ENCODE data around the gene IQSEC1. TPM values are rescaled to one million over a fixed set of nuclear protein-coding genes. Genes with fewer than 3 reads are reported as not detected.

The IQSEC1 gene
- 10 to 100 TPM; 24.0 to 43.0 (median 31.8) TPM for total RNA-seq

DNA sequence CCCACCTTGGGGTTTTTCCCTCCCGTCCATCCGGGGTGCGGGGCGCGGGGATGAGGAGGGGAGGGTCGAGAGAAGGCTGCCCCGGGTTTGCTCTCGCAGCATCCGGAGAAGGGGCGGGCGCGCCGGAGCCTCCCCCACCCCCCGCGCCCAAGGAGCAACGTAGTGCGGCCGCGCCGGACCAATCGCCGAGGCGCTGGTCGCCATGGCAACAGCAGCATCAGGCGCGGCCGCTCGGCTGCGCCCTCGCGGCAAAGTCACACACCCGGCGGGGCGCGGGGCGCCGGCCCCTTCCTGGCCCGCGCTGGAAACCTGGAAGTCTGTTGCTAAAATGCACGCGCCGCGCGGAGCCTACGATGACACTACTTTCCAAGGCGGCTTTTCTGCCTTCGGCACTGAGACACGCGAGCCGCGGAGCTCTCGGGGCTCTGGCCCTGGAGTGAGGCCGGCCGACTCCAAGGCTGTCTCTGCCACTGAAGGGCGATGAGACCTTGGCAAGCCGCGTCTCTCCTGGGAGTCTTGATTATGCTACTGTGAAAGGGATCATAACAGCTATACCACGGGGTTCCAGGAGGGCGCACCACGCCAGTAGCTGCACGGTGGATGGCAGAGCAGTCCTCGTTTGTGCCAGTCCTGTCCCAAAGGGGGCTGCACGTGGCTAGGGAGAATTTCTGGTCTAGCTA, at the start of gene IQSEC1:
TSS of gene IQSEC1 (minus strand) at position 104 of the 680 bp plus-strand sequence. CDS start 415 bp downstream, outside the sequence.
- Histone ChIP-seq H3K27me3 (peaks cover 44% of the 10 kb centered on the region), H3K4me3 (peak within 1 kb of the TSS in 1 of 4 donors; percentile 9), H3K27ac (peak within 1 kb of the TSS in 1 of 4 donors; percentile 10)

DNA sequence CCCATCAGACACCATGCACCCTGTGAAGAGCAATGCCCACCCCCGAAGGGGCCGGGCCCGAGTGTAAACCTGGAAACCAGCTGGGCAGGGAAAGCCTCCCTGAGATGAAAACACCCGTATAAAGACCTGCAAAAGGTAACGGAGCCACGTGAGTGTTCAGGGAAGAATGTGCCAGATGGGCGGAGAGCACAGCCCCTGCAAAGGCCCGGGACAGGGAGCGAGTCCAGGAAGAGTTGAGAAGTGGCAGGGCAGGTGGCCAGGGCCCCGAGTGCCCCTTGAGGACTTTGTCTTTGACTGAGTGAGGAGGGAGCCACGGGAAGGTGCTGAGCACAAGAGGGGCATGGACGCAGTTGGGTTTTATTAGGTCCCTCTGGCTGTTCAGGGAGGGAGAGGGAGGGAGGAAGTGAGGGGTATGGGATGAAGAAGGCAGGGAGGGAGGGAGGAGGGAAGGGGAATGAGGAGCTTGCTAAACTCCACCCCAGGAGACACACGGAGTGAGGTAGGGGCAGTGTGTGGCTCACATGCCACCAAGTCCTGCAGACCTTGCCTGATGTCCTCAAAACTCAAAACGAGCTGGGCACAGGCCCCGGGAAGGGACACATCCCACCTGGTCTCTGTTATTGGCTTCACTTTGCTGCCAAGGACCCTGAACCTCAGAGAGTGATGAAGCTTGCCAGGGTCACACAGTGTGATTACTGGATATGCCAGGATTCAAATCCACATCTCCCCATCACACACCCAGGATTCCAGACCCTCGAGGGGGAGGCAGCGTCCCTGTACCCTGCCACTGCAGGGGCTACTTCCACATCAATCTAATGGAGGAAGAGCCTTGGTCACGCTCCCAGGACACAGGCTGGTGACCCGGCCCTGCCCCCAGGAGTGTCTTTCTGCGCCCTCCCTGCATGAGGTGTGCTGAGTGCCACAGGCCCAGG, 49.1 kb upstream of the IQSEC1 start:
- Histone ChIP-seq H3K4me1 (no peaks in the 10 kb centered on the region), H3K4me3 (no peak overlapping the region), H3K27ac (no peak overlapping the region), H3K36me3 (no peaks in the 10 kb centered on the region), H3K9me3 (no peaks in the 10 kb centered on the region), H3K27me3 (no peaks in the 10 kb centered on the region)
- no peak for DNase-seq
- no peak for TF ChIP-seq POLR2A (IDR thresholded peaks at IDR 0.05)
- TF ChIP-seq, protein P1, sequence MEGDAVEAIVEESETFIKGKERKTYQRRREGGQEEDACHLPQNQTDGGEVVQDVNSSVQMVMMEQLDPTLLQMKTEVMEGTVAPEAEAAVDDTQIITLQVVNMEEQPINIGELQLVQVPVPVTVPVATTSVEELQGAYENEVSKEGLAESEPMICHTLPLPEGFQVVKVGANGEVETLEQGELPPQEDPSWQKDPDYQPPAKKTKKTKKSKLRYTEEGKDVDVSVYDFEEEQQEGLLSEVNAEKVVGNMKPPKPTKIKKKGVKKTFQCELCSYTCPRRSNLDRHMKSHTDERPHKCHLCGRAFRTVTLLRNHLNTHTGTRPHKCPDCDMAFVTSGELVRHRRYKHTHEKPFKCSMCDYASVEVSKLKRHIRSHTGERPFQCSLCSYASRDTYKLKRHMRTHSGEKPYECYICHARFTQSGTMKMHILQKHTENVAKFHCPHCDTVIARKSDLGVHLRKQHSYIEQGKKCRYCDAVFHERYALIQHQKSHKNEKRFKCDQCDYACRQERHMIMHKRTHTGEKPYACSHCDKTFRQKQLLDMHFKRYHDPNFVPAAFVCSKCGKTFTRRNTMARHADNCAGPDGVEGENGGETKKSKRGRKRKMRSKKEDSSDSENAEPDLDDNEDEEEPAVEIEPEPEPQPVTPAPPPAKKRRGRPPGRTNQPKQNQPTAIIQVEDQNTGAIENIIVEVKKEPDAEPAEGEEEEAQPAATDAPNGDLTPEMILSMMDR (IDR thresholded peaks at IDR 0.05), result no peak
- TF ChIP-seq POLR2AphosphoS5 (IDR thresholded peaks at IDR 0.05), result no peak
- TF ChIP-seq EP300 (IDR thresholded peaks at IDR 0.05; ENCODE audit: low read depth), result no peak
- intact Hi-C loops (cut with DNase I; ENCODE audit: low total_unique reads), result no loop called here
- 51 to 56% methylated on average over 4 to 20 of the region's 20 CpGs for WGBS, 2 donors (ENCODE audit: low coverage in 1 of 2)
- in situ Hi-C loops (cut with MboI; ENCODE audit: low pct_ligation_motif_present in 1 of 4, low pct_unique_long_range_greater_than_20kb in 1 of 4, low sequenced_read_pairs in 3 of 4), result no loop called here

More for the DNA sequence above, at the start of gene IQSEC1:
- Histone ChIP-seq H3K9me3 (no peaks in the 10 kb centered on the region), H3K36me3 (no peaks in the 10 kb centered on the region), H3K4me1 (peaks cover 3 to 18% (median 7%) of the 10 kb centered on the region in 4 donors)
- peak; percentile 65 for DNase-seq
- TF ChIP-seq EP300 (IDR thresholded peaks at IDR 0.05; ENCODE audit: low read depth), result no peak
- no peak for TF ChIP-seq POLR2A (IDR thresholded peaks at IDR 0.05)
- TF ChIP-seq, protein P1 (IDR thresholded peaks at IDR 0.05), result no peak
- no peak for TF ChIP-seq POLR2AphosphoS5 (IDR thresholded peaks at IDR 0.05)
- intact Hi-C loops (cut with DNase I; ENCODE audit: low total_unique reads), result no loop called here
- WGBS, 2 donors (ENCODE audit: low coverage in 1 of 2), result 15 to 20% methylated on average over 2 to 14 of the region's 63 CpGs
- in situ Hi-C loops (cut with MboI; ENCODE audit: low pct_ligation_motif_present in 1 of 4, low pct_unique_long_range_greater_than_20kb in 1 of 4, low sequenced_read_pairs in 3 of 4), result no loop called here

DNA sequence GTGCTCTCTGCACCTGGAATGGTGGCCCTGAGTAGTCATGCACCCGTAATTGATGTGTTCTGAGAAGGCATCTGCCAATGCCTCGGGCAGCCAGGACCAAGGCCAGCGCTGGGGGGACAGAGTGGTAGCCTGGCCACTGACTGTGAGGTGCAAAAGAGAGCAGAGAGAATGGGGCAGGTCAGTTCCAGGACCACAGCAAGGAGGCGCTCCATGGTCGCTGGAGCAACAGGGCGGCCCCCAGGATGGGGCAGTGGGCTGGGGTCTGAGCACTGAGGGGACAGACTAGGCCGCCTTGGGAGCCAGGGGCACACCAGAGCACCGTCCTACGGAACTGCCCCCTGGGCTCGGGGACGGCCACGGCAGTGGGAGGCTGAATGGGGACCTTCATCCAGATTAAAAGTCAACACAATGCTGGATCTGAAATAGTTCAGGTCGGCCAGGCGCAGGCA, 48.3 kb upstream of the IQSEC1 start:
- intact Hi-C loops (cut with DNase I; ENCODE audit: low total_unique reads), result no loop called here
- in situ Hi-C loops (cut with MboI; ENCODE audit: low pct_ligation_motif_present in 1 of 4, low pct_unique_long_range_greater_than_20kb in 1 of 4, low sequenced_read_pairs in 3 of 4), result no loop called here
- TF ChIP-seq, protein P1 (IDR thresholded peaks at IDR 0.05), result no peak
- TF ChIP-seq EP300 (IDR thresholded peaks at IDR 0.05; ENCODE audit: low read depth) (no peak), POLR2AphosphoS5 (IDR thresholded peaks at IDR 0.05) (no peak), POLR2A (IDR thresholded peaks at IDR 0.05) (no peak)
- no peak overlapping the region for H3K4me3 ChIP-seq
- no peaks in the 10 kb centered on the region for H3K4me1 ChIP-seq
- H3K36me3 ChIP-seq, result no peaks in the 10 kb centered on the region
- no peaks in the 10 kb centered on the region for H3K27me3 ChIP-seq
- H3K27ac ChIP-seq, result no peak overlapping the region
- no peak for DNase-seq
- 84% methylated on average over 14 of the region's 14 CpGs; no CpG with 5 or more reads in 1 of the 2 donors for WGBS, 2 donors (ENCODE audit: low coverage in 1 of 2)
- H3K9me3 ChIP-seq, result no peaks in the 10 kb centered on the region

DNA sequence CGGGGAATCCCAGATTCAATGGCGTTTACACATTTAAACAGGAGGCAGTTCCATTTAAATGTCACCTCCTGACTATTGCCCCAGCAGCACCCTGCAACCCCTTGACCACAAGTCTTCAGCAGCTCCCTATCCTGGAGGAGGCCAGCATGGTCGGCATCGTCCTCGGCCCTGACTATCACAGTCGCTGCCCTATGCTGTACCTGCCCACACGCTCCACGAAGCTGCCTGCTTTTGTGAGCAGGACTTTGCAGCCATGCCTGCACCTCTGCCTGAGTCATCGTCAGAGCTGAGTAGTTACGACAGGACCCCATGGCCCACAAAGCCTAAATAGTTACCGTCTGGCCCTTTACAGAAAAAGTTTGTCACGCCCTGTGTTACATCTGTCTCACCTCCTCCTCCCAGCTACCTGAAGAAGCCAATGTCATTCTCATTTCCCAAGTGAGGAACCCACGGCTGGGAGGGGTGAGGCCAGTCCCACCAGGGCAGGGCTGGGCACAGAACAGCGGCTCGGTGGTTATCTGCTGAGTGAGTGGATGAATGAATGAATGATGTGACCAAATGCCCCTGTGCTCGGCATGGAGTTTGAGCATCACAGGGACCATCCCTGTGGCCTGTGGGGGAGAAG, 47.8 kb upstream of the IQSEC1 start:
- H3K4me3 ChIP-seq, result no peak overlapping the region
- in situ Hi-C loops (cut with MboI; ENCODE audit: low pct_ligation_motif_present in 1 of 4, low pct_unique_long_range_greater_than_20kb in 1 of 4, low sequenced_read_pairs in 3 of 4), result no loop called here
- H3K4me1 ChIP-seq, result no peaks in the 10 kb centered on the region
- no peak for DNase-seq
- H3K27me3 ChIP-seq, result no peaks in the 10 kb centered on the region
- H3K27ac ChIP-seq, result no peak overlapping the region
- WGBS, 2 donors (ENCODE audit: low coverage in 1 of 2), result 84 to 100% methylated on average over 1 to 16 of the region's 16 CpGs
- H3K36me3 ChIP-seq, result no peaks in the 10 kb centered on the region
- H3K9me3 ChIP-seq, result no peaks in the 10 kb centered on the region
- TF ChIP-seq, protein P1 (IDR thresholded peaks at IDR 0.05), result no peak
- TF ChIP-seq EP300 (IDR thresholded peaks at IDR 0.05; ENCODE audit: low read depth), result no peak
- TF ChIP-seq POLR2AphosphoS5 (IDR thresholded peaks at IDR 0.05), result no peak
- no peak for TF ChIP-seq POLR2A (IDR thresholded peaks at IDR 0.05)
- intact Hi-C loops (cut with DNase I; ENCODE audit: low total_unique reads), result no loop called here

Data from transverse colon (tissue), 4 donors.